22Rv1 (cell line): ENCODE data around the gene WRNIP1.

Experiments used
- H3K27ac ChIP-seq: fragments of 450-650 bp; 2 replicates; pipeline ENCODE4 v1.5.1; 2017
- CTCF ChIP-seq: fragments of 450-650 bp; IDR thresholded peaks from 2 replicates; pipeline ENCODE4 v1.5.1; 2017; ENCODE audit warnings: mild to moderate bottlenecking
- ZFX ChIP-seq: fragments of 450-650 bp; IDR thresholded peaks from 2 replicates; pipeline ENCODE4 v1.6.1; 2017; ENCODE audit warnings: antibody characterized with exemption, borderline replicate concordance

Gene WRNIP1

GRCh38 chr6:2802521-2803060 lies 37.4 kb downstream of the WRNIP1 start:
- TF ChIP-seq CTCF, result no peak
- TF ChIP-seq ZFX, result no peak

GRCh38 chr6:2803731-2804429 lies 38.7 kb downstream of the WRNIP1 start:
- TF ChIP-seq ZFX, result no peak
- TF ChIP-seq CTCF, result no peak
- H3K27ac ChIP-seq, result no peak overlapping the region

More at GRCh38 chr6:2802521-2803060, 37.4 kb downstream of the WRNIP1 start:
- no peak overlapping the region for H3K27ac ChIP-seq

DNA sequence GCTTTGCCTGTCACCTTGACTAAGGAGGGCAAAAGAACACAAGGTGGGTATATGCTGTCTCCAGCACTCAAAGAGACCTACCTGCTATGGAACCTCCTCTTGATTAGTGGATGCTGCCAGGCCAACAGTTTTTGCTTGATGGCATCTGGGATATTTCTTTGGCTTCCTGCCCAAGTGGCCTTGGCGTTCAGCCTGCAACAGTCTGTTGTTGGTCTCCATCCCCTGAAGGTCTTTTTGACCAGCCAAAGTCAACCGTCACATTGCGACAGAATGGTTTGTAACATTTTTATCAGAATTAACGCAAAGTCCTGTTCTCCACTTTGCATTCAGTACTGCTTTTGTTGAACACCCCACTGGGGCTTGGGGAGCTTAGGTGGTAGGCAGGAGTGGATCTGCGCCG lies 39.3 kb downstream of the WRNIP1 start:
- H3K27ac ChIP-seq, result no peak overlapping the region
- TF ChIP-seq CTCF (no peak), ZFX (no peak)

- no peak overlapping the region for H3K27ac ChIP-seq
- TF ChIP-seq ZFX, result no peak
- no peak for TF ChIP-seq CTCF
These were observed 39.8 kb downstream of the WRNIP1 start for GRCh38 chr6:2805031-2805430.

DNA sequence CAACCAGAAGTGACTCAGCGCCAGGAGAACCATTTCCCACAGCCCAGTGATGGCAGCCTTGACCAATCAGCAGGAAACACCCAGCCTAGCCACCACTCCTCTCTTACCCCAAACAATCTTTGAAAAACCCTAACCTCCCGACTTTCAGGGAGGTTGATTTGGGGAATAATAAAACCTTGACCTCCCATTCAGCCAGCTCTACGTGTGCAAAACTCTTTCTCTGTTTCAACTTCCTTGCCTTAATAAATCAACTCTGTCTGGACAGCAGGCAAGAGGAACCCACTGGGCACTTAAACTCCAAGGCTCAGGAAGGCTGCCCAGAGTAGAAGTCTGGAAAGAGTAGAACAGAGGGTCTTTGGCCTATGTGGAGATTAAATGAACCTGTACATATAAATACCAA lies 41.5 kb downstream of the WRNIP1 start:
- H3K27ac ChIP-seq, result no peak overlapping the region
- TF ChIP-seq ZFX, result no peak
- TF ChIP-seq CTCF, result no peak

DNA sequence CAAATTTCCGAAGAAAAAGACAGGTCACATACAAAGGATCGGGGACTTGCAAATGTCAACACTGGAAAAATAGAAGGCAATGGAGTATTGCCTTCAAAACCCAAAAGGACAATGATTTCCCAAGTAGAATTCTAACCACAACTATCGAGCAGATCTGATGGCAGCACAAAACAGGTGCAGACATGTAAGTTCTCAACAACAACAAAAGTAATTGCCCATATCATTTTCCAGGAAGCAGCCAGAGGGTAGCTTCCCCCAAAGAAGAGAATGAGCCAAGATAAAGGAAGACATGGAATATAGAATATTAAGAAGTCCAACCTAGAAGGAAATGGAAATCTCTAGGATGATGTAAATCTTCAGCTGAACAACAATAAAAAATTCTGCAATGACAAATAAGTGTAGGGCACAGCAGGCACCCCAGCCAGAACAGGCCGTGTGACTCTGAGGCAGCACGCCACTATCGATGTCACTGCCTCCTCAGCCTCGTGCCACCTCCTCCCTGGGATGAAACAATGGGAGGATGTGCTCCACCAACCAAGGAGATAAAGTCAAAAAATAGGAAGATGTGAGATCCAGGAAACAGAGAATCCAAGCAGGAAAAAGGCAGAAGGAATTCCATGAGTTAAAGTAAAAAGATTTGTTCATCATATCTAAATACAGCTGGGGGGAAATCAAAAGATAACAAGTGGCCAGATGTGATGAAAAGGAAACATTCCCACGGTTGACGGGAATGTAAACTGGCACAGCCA lies 42.3 kb downstream of the WRNIP1 start:
- no peak overlapping the region for H3K27ac ChIP-seq

More for the DNA sequence above, 42.3 kb downstream of the WRNIP1 start:
- TF ChIP-seq CTCF (no peak), ZFX (no peak)
